ENCODE results near the gene XPNPEP3.
"Not testable (repeated sequence)": the region's sequence is repeated elsewhere in the genome, so short reads cannot be mapped to it uniquely, and the experiment has no call there.

XPNPEP3 gene

GRCh38 chr22:40912987-40913386, 56.0 kb downstream of the XPNPEP3 start:
- H3K27ac ChIP-seq (ENCODE audit: low read depth, low read length); H3K36me3 ChIP-seq (ENCODE audit: control insufficient read depth, insufficient read depth, low read length); H3K27me3 ChIP-seq (ENCODE audit: control insufficient read depth, insufficient read depth, low read length); H3K4me3 ChIP-seq (ENCODE audit: low read length); H3K9ac ChIP-seq (ENCODE audit: low read length); H3K4me1 ChIP-seq (ENCODE audit: control insufficient read depth, insufficient read depth, low read length): not testable (repeated sequence)

GRCh38 chr22:40919446-40919845, 62.5 kb downstream of the XPNPEP3 start:
- Histone ChIP-seq H3K27me3 (ENCODE audit: control insufficient read depth, insufficient read depth, low read length) (no peaks in the 10 kb centered on the region), H3K9ac (ENCODE audit: low read length) (no peak overlapping the region), H3K36me3 (ENCODE audit: control insufficient read depth, insufficient read depth, low read length) (peaks cover 10% of the 10 kb centered on the region), H3K4me3 (ENCODE audit: low read length) (no peak overlapping the region), H3K27ac (ENCODE audit: low read depth, low read length) (no peak overlapping the region), H3K4me1 (ENCODE audit: control insufficient read depth, insufficient read depth, low read length) (no peaks in the 10 kb centered on the region)

GRCh38 chr22:40920526-40920925, 63.6 kb downstream of the XPNPEP3 start:
- Histone ChIP-seq H3K4me3 (ENCODE audit: low read length) (no peak overlapping the region), H3K27me3 (ENCODE audit: control insufficient read depth, insufficient read depth, low read length) (no peaks in the 10 kb centered on the region), H3K27ac (ENCODE audit: low read depth, low read length) (no peak overlapping the region), H3K9ac (ENCODE audit: low read length) (no peak overlapping the region), H3K36me3 (ENCODE audit: control insufficient read depth, insufficient read depth, low read length) (peaks cover 17% of the 10 kb centered on the region), H3K4me1 (ENCODE audit: control insufficient read depth, insufficient read depth, low read length) (no peaks in the 10 kb centered on the region)

- Histone ChIP-seq H3K27me3 (ENCODE audit: control insufficient read depth, insufficient read depth, low read length) (no peaks in the 10 kb centered on the region), H3K4me3 (ENCODE audit: low read length) (no peak overlapping the region), H3K27ac (ENCODE audit: low read depth, low read length) (no peak overlapping the region), H3K4me1 (ENCODE audit: control insufficient read depth, insufficient read depth, low read length) (no peaks in the 10 kb centered on the region), H3K9ac (ENCODE audit: low read length) (no peak overlapping the region), H3K36me3 (ENCODE audit: control insufficient read depth, insufficient read depth, low read length) (peaks cover 21% of the 10 kb centered on the region)
Observed at GRCh38 chr22:40922484-40923303, 65.7 kb downstream of the XPNPEP3 start.

GRCh38 chr22:40928657-40929056, 71.7 kb downstream of the XPNPEP3 start:
- peaks cover 19% of the 10 kb centered on the region for H3K36me3 ChIP-seq (ENCODE audit: control insufficient read depth, insufficient read depth, low read length)

GRCh38 chr22:40932396-40932795, 75.4 kb downstream of the XPNPEP3 start:
- no peak overlapping the region for H3K9ac ChIP-seq (ENCODE audit: low read length)
- H3K4me1 ChIP-seq (ENCODE audit: control insufficient read depth, insufficient read depth, low read length): no peaks in the 10 kb centered on the region
- H3K36me3 ChIP-seq (ENCODE audit: control insufficient read depth, insufficient read depth, low read length): no peaks in the 10 kb centered on the region
- H3K4me3 ChIP-seq (ENCODE audit: low read length): no peak overlapping the region
- H3K27me3 ChIP-seq (ENCODE audit: control insufficient read depth, insufficient read depth, low read length): no peaks in the 10 kb centered on the region
- H3K27ac ChIP-seq (ENCODE audit: low read depth, low read length): no peak overlapping the region

More at GRCh38 chr22:40928657-40929056, 71.7 kb downstream of the XPNPEP3 start:
- no peak overlapping the region for H3K4me3 ChIP-seq (ENCODE audit: low read length)
- H3K4me1 ChIP-seq (ENCODE audit: control insufficient read depth, insufficient read depth, low read length): no peaks in the 10 kb centered on the region
- H3K27me3 ChIP-seq (ENCODE audit: control insufficient read depth, insufficient read depth, low read length): no peaks in the 10 kb centered on the region
- H3K27ac ChIP-seq (ENCODE audit: low read depth, low read length): no peak overlapping the region
- no peak overlapping the region for H3K9ac ChIP-seq (ENCODE audit: low read length)

- no peak overlapping the region for H3K27ac ChIP-seq (ENCODE audit: low read depth, low read length)
- H3K9ac ChIP-seq (ENCODE audit: low read length): no peak overlapping the region
- no peaks in the 10 kb centered on the region for H3K27me3 ChIP-seq (ENCODE audit: control insufficient read depth, insufficient read depth, low read length)
- H3K4me3 ChIP-seq (ENCODE audit: low read length): no peak overlapping the region
- H3K36me3 ChIP-seq (ENCODE audit: control insufficient read depth, insufficient read depth, low read length): no peaks in the 10 kb centered on the region
- H3K4me1 ChIP-seq (ENCODE audit: control insufficient read depth, insufficient read depth, low read length): no peaks in the 10 kb centered on the region
Observed at GRCh38 chr22:40939202-40939601, 82.3 kb downstream of the XPNPEP3 start.

GRCh38 chr22:40950962-40951794, 94.2 kb downstream of the XPNPEP3 start, which contains the start of gene RBX1:
Gene RBX1, plus strand, starts transcription at chr22:40951378. Its CDS starts 21 bp downstream, at chr22:40951399.
- Histone ChIP-seq H3K36me3 (ENCODE audit: control insufficient read depth, insufficient read depth, low read length) (peaks cover 3% of the 10 kb centered on the region), H3K9ac (ENCODE audit: low read length) (peak within 1 kb of the TSS; percentile 96), H3K4me1 (ENCODE audit: control insufficient read depth, insufficient read depth, low read length) (peaks cover 7% of the 10 kb centered on the region), H3K27ac (ENCODE audit: low read depth, low read length) (peak within 1 kb of the TSS; percentile 96), H3K27me3 (ENCODE audit: control insufficient read depth, insufficient read depth, low read length) (no peaks in the 10 kb centered on the region), H3K4me3 (ENCODE audit: low read length) (peak within 1 kb of the TSS; percentile 95)

- Histone ChIP-seq H3K4me3 (ENCODE audit: low read length) (peak overlapping the region; percentile 95), H3K4me1 (ENCODE audit: control insufficient read depth, insufficient read depth, low read length) (peaks cover 7% of the 10 kb centered on the region), H3K9ac (ENCODE audit: low read length) (peak overlapping the region; percentile 88), H3K36me3 (ENCODE audit: control insufficient read depth, insufficient read depth, low read length) (peaks cover 3% of the 10 kb centered on the region), H3K27me3 (ENCODE audit: control insufficient read depth, insufficient read depth, low read length) (no peaks in the 10 kb centered on the region), H3K27ac (ENCODE audit: low read depth, low read length) (peak overlapping the region; percentile 93)
Observed at GRCh38 chr22:40951795-40952605, 95.1 kb downstream of the XPNPEP3 start.

GRCh38 chr22:40953471-40953870, 96.5 kb downstream of the XPNPEP3 start:
- H3K9ac ChIP-seq (ENCODE audit: low read length): no peak overlapping the region
- H3K36me3 ChIP-seq (ENCODE audit: control insufficient read depth, insufficient read depth, low read length): peaks cover 3% of the 10 kb centered on the region
- H3K4me3 ChIP-seq (ENCODE audit: low read length): no peak overlapping the region
- no peak overlapping the region for H3K27ac ChIP-seq (ENCODE audit: low read depth, low read length)
- no peaks in the 10 kb centered on the region for H3K27me3 ChIP-seq (ENCODE audit: control insufficient read depth, insufficient read depth, low read length)
- peaks cover 7% of the 10 kb centered on the region for H3K4me1 ChIP-seq (ENCODE audit: control insufficient read depth, insufficient read depth, low read length)

GRCh38 chr22:40954113-40954512, 97.2 kb downstream of the XPNPEP3 start:
- Histone ChIP-seq H3K9ac (ENCODE audit: low read length) (no peak overlapping the region), H3K4me3 (ENCODE audit: low read length) (no peak overlapping the region), H3K27ac (ENCODE audit: low read depth, low read length) (no peak overlapping the region), H3K36me3 (ENCODE audit: control insufficient read depth, insufficient read depth, low read length) (peaks cover 3% of the 10 kb centered on the region), H3K27me3 (ENCODE audit: control insufficient read depth, insufficient read depth, low read length) (no peaks in the 10 kb centered on the region), H3K4me1 (ENCODE audit: control insufficient read depth, insufficient read depth, low read length) (peaks cover 7% of the 10 kb centered on the region)

- no peak overlapping the region for H3K27ac ChIP-seq (ENCODE audit: low read depth, low read length)
- no peak overlapping the region for H3K4me3 ChIP-seq (ENCODE audit: low read length)
- peaks cover 7% of the 10 kb centered on the region for H3K4me1 ChIP-seq (ENCODE audit: control insufficient read depth, insufficient read depth, low read length)
- H3K36me3 ChIP-seq (ENCODE audit: control insufficient read depth, insufficient read depth, low read length): peaks cover 3% of the 10 kb centered on the region
- no peaks in the 10 kb centered on the region for H3K27me3 ChIP-seq (ENCODE audit: control insufficient read depth, insufficient read depth, low read length)
- H3K9ac ChIP-seq (ENCODE audit: low read length): no peak overlapping the region
Observed at GRCh38 chr22:40955571-40955970, 98.6 kb downstream of the XPNPEP3 start.
